HG02973 (cell line): ENCODE measurements around the gene HSPH1.
"Not testable (repeated sequence)": the region's sequence is repeated elsewhere in the genome, so short reads cannot be mapped to it uniquely, and the experiment has no call there.

Source experiments
- ATAC-seq: cut with Tn5 transposase; IDR thresholded peaks from one replicate; pipeline ENCODE4 v1.9.1; 2021; ENCODE audit warnings: moderate library complexity; ENCODE audit not compliant: unreplicated experiment

HSPH1 gene

GRCh38 chr13:31177813-31178495 lies 16.2 kb upstream of the HSPH1 start:
- ATAC-seq: not testable (repeated sequence)

DNA sequence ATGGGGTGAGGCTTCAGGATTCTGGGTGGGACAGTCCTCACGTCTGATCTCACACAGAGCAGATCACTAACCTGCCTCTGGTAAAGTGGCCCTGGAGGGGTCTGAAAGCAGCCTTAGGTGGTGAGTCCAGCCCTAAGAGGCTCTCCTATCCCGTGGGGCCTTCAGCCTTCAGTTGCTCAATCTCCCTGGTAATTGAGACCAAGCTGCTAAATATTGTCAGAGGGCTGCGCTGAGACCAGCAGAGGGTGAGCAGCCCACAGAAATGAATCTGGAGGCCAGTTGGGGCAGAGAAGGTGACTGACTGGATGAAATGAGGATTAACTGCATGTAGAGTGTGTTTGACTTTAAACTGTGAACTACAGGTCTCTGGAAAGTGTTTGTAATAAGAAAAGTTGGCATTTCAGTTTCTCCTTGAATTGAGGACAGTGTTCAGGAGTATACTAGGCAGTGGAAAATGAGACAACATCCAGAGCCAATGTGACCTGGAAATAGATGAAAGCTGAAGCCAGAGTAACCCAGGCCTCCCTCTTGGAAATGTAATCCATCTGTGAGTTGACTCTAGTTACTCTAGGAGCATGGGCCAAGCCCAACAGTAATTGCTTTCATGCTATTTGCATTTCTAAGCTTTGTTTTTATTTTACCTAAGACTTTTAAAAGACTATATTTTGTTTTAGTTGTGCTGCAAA lies 14.3 kb upstream of the HSPH1 start:
- no peak for ATAC-seq

GRCh38 chr13:31174018-31174417 lies 12.3 kb upstream of the HSPH1 start:
- no peak for ATAC-seq

DNA sequence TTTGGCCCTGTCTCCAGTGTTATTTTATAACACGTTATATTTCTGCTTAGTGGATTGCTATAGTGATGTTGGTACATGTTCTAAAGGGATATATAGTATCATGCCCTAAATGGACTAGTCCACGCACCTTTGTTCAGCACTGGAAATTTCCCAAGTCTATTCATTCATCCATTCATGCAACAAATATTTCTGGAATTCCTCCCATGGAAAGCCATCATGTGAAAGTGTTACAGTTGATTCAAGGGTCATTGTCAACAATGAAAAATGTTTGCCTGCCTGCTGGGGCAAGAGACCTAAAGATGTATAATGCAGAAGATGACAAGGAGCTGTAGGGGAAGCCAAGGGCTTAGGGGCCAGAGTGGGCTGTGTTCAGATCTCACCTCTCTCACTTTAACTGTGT lies 10.8 kb upstream of the HSPH1 start:
- no peak for ATAC-seq

- ATAC-seq: no peak
Measured at GRCh38 chr13:31172001-31172400, 10.3 kb upstream of the HSPH1 start.

GRCh38 chr13:31168736-31169135 lies 7.0 kb upstream of the HSPH1 start:
- no peak for ATAC-seq

DNA sequence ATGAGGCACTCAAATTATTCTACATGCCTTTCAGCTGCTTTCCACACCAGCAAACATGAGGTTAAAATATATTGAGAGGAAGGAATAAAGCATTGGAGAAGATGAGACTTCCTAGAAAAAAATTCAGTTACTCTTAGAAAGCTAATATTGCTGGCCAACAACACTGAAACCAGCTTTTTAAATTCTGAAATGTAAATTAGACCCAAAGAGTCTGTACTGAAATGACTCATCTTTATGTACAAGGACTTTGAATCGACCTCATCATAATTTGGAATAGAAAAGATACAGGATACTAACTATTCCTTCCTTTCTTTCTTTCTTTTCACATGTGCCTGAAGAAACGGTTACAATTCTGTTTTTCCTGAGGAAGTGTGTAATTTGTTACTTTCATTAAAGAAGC lies 6.5 kb upstream of the HSPH1 start:
- peak; percentile 62 for ATAC-seq

DNA sequence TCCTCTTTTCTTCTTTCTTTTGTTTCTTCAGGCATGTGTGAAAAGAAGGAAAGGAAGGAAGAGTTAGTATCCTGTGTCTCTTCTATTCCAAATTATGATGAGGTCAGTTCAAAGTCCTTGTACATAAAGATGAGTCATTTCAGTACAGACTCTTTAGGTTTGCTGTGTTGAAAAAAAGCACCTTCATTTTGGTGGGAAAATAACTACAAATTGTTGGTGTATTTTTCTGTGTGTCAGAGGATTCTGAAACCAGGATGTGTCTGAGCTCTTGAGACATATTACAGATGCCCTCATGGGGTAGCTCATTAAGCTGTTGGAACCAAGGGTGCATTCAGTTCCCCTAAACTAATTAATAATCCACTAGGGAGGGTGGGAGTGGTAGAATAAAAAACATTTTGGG lies 5.8 kb upstream of the HSPH1 start:
- peak; percentile 45 for ATAC-seq

DNA sequence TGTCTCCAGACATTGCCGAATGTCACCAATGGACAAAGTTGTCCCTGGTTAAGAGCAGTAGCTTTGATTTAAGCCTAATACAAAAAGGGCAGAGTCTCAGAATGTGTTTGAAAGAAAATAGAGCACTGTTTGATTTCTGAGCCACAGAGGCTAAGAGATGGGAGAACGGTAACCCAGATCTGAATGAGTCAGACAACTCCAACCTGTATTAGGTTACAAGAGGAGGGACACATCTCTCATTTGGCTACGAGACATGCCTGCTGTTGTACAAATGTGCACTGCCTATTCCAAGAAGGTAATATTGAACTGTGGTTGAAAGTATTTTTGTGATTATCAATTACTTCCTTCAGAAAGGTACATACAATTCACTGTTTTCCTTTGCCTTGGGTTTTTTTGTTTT lies 4.9 kb upstream of the HSPH1 start:
- ATAC-seq: no peak

DNA sequence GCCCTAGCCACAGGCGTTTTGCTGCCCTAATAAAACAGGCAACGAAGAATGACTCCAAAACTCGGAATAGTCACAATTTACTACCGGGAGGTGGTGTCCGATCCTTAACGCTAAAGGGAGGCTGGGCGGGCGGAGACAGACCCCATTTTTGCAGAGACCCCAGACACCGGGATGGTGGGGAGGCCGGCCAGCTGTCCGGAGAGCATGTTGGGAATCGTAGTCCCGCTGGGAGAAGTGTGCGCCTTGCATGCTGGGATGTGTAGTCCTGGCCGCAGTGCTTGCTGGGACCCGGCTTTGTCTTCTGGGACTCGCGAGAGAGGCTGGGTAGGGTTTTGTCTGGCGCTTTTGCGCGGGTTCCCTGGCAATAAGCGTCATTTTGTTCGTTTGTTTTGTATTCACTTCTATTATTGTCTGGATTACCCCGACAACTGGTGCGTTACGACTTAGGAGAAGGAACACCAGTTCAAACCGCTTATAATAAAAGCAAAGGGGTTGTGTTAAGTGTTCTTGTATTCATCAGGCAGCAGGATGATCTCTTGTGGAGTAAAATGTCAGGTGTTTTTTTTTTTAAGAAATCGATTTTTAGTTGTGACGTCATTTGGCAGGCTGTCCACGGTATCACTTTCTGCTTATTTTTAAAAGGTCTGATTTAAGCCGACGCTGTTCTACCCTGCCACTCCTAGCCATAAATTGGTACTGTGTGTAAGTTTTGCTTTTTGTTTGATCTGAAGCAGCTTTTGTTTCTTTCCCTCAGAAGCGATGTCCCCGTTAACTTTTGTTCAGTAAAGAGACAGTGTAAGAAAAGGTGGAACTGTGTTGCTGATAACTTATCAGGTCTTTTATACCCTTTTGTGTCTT lies 676 bp upstream of the HSPH1 start:
- peak; percentile 86 for ATAC-seq

DNA sequence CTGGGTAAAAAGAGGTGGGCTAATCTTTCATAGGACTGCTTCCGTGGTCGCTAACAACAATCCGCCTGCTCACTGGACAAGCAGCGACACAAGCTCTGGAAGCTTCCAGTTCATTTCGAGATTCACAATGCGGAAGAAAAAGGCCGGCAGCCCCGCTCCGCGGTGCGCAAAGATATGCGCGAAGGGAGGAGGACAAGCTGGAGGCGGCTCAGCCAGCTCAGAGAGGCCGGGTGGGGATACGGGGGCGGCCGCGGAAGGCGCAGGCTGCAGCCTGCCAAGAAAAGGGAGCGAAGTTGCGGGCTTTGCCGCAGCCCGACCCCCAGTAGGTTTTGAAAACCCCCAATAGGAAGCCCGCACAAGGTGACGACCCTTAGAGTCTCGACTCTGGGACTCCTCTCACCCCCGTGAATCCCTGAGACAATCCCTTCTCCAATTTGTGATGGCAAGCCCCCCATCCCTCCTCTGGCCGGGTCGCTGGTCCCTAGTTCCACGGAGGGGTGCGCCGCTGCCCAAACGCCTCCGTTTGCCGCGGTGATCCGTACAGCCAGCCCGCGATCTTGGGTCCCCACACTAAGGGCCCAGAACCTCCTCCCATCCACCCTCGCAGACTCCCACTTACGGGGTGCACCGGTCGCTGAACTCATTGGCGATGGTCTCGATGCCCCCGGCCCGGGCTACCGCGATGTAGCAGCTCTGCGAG lies 697 bp downstream of the HSPH1 start:
- peak; percentile 27 for ATAC-seq

GRCh38 chr13:31159306-31159705 lies 2.4 kb downstream of the HSPH1 start:
- no peak for ATAC-seq

DNA sequence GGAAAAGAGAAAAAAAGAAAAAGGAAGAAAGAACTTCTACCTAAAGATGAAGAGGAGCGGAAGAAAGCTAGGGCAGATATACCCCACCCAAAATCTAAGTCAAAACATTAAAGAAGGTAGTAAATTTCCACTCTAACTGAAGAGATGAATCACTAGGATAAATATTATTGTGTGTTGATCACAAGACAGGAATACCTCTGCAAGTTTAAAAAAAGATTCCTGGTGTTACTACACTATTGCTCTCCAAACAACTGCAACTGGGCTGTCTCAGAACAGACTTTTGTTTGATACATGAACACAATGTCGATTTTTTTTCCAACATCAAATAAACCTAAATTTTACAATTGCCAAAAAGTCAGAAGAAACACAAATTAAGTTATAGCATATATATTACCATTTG lies 6.8 kb downstream of the HSPH1 start:
- no peak for ATAC-seq

DNA sequence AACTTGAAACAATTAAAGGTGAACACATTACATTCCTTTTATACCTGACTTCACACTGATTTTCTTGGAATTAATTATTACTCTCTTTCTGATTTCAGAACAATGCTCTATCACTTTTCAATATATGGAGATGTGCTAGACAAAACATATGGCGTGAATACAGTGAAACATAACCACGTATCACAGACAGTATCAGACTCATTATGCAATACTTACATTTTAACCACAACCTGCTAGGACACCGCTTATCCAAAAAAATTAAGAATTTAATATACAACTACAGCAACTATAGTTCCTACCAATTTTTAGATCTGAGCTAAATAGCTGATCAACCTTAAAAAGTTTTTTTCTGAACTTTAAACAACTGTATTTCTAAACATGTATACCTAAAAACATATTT lies 9.9 kb downstream of the HSPH1 start:
- ATAC-seq: no peak

DNA sequence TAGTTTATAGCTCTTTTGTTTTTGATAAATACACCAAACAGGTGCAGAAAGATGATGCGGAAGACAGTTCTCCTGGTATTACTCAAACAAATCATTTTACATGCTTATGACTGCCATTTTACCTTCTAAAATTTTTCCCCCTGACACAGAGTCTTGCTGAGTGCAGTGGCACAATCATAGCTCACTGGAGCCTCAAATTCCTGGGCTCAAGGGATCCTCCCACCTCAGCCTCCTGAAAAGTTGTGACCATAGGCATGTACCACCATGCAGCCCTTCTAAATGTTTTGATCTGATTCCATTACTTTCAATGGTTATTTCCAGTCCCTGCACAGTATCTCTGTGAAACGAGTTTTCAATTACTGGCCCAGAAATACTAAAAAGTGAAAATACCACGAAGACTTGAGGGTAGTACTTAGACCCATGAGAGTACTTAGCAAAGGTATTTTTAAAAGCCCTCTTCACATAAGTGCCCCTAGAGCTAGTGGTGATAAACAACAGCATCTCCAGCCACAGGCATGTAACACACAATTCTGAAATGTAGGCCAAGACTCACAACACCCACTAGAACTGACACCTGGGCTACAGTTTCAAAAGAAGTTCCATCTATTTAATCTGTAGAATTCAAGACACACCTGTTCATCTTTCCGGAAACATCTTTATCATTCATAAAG lies 11.3 kb downstream of the HSPH1 start:
- no peak for ATAC-seq

GRCh38 chr13:31149604-31150003 lies 12.1 kb downstream of the HSPH1 start:
- ATAC-seq: no peak

DNA sequence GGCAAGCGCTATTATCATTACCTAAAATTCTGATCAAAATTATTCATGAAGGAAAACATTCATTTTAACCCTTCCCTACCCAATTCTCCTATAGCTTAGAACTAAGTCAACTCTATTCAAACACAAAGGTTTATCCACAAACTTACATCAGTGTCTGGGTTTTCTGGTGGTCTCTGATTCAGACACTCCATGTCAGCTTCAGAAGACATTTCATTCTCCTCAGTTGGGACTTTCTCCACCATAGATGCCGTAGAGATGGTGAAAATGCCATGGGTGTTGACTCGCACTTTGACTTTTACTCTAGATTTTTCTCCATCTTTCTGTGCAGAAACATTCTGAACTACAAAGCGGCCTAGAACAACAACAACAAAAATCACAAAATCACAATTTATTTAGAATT lies 16.3 kb downstream of the HSPH1 start:
- ATAC-seq: no peak

- no peak for ATAC-seq
Measured at GRCh38 chr13:31138515-31138914, 23.2 kb downstream of the HSPH1 start.

GRCh38 chr13:31136724-31137123 lies 25.0 kb downstream of the HSPH1 start:
- ATAC-seq: no peak

DNA sequence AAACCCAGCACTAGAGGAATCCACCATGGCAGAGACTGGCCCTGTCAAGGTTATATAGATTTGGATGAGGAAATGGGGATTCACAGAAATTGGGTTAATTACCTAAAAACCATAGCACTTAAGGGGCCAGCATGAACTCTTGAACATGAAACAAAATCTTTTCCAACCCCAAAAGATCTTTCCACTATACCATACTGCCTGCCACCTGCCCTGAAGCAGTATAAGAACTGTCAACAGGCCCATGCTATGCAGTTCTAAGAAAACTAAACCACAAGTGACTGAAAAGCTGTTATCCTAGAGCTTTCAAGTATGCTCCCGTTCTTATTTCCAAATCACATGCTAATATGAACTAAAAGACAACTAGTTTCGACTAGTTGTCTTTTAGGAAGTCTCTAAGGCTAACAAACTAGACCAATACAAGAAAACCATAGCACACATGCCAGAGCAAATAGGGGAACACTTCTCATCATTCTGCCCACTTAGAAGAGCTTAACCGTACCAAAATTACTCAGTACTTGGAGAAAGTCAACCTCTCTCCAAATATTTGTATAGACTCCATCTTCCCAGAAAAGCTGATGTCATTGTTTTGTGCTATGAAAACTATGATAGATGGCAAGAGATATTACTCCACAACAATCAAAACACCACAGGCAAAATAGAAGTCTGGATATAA lies 27.5 kb downstream of the HSPH1 start:
- no peak for ATAC-seq
